Endothelial cell (in vitro differentiated cells): ENCODE measurements around the gene FAM151B. TPM values are rescaled to one million over a fixed set of nuclear protein-coding genes. Genes with fewer than 3 reads are reported as not detected.
A peak's percentile ranks its signal among the peaks of the same experiment; 100 is the strongest.

Experiments
- DNase-seq: peaks from one replicate; pipeline ENCODE4 v3.0.0; 2021; ENCODE audit warnings: low spot score
- H3K27ac Mint-ChIP-seq: one replicate; pipeline ENCODE4 v1.8.0; 2021; ENCODE audit warnings: mixed read lengths, inconsistent platforms; ENCODE audit not compliant: unreplicated experiment
- H3K27me3 Mint-ChIP-seq: one replicate; pipeline ENCODE4 v1.8.0; 2021; ENCODE audit warnings: mild to moderate bottlenecking, moderate library complexity, mixed read lengths, inconsistent platforms; ENCODE audit not compliant: unreplicated experiment
- H3K36me3 Mint-ChIP-seq: one replicate; pipeline ENCODE4 v1.8.0; 2021; ENCODE audit warnings: mild to moderate bottlenecking, low read depth, mixed read lengths, inconsistent platforms; ENCODE audit not compliant: unreplicated experiment
- H3K4me1 Mint-ChIP-seq: one replicate; pipeline ENCODE4 v1.8.0; 2021; ENCODE audit warnings: mild to moderate bottlenecking, mixed read lengths, inconsistent platforms; ENCODE audit not compliant: unreplicated experiment
- H3K4me3 Mint-ChIP-seq: one replicate; pipeline ENCODE4 v1.8.0; 2021; ENCODE audit warnings: mild to moderate bottlenecking, mixed read lengths, inconsistent platforms; ENCODE audit not compliant: unreplicated experiment
- H3K9me3 Mint-ChIP-seq: one replicate; pipeline ENCODE4 v1.8.0; 2021; ENCODE audit warnings: mixed read lengths, inconsistent platforms; ENCODE audit not compliant: unreplicated experiment
- total RNA-seq: library from RNA; stranded (reverse); fragmentation: NEBNext Ultra II Directional; extraction: Animal tissue kit (Norgen Biotek cat#: 25700); gene quantifications from one replicate; pipeline ENCODE4 v1.2.1, GENCODE V29; 2021; ENCODE audit not compliant: unreplicated experiment
- TF ChIP-seq, protein P1 (sequence below): fragments of 200-600 bp; sonication (generic); IDR thresholded peaks from one replicate; pipeline ENCODE4 v1.5.0; 2021; ENCODE audit warnings: antibody characterized with exemption; ENCODE audit not compliant: unreplicated experiment

FAM151B gene
- total RNA-seq, 1 donor from 2014 or later, result 2.1 TPM

DNA sequence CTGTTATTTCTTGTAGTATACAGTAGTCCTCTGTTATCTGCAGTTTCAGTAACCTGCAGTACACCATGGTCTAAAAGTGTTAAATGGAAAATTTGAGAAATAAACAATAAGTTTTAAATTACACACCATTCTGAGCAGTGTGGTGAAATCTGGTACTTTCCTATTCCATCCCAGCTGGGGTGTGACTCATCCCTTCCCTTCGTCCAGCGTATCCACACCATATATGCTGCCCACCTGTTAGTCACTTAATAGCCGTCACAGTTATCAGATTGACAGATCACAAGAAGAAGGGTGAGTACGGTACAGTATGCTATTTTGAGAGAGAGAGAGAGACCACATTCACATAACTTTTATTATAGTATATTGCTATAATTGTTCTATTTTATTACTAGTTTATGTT is 28.9 kb downstream of the FAM151B start:
- TF ChIP-seq, protein P1, sequence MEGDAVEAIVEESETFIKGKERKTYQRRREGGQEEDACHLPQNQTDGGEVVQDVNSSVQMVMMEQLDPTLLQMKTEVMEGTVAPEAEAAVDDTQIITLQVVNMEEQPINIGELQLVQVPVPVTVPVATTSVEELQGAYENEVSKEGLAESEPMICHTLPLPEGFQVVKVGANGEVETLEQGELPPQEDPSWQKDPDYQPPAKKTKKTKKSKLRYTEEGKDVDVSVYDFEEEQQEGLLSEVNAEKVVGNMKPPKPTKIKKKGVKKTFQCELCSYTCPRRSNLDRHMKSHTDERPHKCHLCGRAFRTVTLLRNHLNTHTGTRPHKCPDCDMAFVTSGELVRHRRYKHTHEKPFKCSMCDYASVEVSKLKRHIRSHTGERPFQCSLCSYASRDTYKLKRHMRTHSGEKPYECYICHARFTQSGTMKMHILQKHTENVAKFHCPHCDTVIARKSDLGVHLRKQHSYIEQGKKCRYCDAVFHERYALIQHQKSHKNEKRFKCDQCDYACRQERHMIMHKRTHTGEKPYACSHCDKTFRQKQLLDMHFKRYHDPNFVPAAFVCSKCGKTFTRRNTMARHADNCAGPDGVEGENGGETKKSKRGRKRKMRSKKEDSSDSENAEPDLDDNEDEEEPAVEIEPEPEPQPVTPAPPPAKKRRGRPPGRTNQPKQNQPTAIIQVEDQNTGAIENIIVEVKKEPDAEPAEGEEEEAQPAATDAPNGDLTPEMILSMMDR, result no peak

DNA sequence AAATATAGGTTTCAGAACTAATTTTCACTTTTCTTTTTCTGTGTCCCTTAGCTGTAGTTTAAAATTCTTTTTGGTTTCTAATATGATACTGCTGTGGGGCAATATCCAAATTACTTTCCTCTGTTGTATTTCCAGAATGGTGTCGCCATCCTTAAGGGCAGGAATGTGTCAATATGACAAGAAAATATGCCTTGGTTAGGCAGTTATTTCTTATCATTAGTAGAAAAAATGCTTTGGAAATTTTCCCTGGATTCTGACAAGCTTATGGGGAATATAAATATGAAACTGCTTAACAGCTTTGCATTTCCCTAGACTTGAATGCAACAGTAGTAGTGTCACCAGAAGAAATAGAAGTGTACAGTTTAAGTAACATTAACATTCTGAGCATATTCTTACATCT is 52.8 kb downstream of the FAM151B start:
- TF ChIP-seq, protein P1, result no peak
- Mint-ChIP-seq H3K9me3 (peaks cover 8% of the 10 kb centered on the region), H3K4me1 (peaks cover 20% of the 10 kb centered on the region), H3K4me3 (no peak overlapping the region), H3K27me3 (peaks cover 2% of the 10 kb centered on the region), H3K36me3 (no peaks in the 10 kb centered on the region), H3K27ac (peak overlapping the region; percentile 84)
- no peak for DNase-seq

More for the DNA sequence above, 28.9 kb downstream of the FAM151B start:
- Mint-ChIP-seq H3K36me3 (no peaks in the 10 kb centered on the region), H3K4me3 (no peak overlapping the region), H3K27me3 (no peaks in the 10 kb centered on the region), H3K27ac (no peak overlapping the region), H3K4me1 (no peaks in the 10 kb centered on the region), H3K9me3 (no peaks in the 10 kb centered on the region)
- no peak for DNase-seq

DNA sequence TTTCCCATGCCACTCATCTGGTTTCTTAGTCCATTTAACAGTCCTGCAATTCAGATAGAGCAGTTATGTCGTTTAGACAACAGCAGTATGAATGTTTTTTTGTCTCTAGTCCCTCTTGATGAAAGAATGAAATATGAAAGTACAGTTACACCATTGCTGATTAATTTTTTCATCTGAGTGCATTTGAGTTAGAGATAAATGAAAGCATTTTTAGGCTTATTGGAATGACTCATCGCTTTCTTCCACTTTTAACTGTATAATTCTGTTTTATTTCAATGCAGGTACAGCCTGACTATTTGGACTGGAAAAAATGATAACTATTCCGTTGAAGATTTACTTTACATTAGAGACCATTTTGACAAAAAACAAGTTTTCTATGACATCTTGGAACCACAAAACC is 53.5 kb downstream of the FAM151B start:
- no peak for DNase-seq
- Mint-ChIP-seq H3K4me1 (peaks cover 20% of the 10 kb centered on the region), H3K27ac (peak overlapping the region; percentile 58), H3K4me3 (no peak overlapping the region), H3K9me3 (peaks cover 8% of the 10 kb centered on the region), H3K36me3 (no peaks in the 10 kb centered on the region), H3K27me3 (peaks cover 2% of the 10 kb centered on the region)
- TF ChIP-seq, protein P1, result no peak

DNA sequence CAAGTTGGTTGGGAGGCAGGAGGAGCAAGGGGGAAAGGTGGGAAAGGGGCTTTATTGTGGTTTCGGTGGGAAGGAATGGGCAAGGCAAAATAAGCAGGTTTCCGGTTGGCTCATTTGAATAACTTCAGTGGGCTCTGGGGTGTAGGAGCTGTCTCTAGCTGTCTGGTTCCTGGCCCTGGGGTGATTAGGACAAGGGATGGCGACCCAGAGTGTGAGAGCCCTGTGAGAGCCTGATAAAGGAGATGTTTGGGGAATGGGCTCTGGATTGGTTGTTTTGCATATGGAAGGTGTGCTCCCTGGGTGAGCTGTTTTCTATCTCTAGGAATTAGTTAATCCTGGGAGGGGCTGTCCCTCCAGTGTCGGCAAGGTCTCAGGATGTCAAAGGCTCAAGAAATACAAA is 66.7 kb downstream of the FAM151B start:
- H3K4me3 Mint-ChIP-seq, result no peak overlapping the region
- H3K4me1 Mint-ChIP-seq, result no peaks in the 10 kb centered on the region
- H3K27ac Mint-ChIP-seq, result no peak overlapping the region

DNA sequence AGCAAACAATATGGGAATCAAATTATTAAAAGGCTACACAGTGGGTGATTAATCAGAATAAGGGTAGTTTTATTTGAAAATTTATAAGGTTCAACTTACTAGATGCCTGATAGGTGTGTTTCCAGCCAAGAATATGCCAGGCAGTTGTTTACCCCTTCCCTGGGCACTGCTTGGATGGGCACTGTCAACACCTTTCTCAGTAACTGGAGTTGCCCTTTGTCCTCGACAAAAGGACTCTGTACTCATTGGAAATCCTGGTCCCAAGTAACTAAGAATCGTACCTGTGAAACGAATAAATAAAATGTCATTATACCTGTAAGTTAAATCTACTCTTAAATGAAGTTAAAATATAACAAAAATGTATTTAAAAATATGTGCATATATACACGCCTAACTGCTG is 67.2 kb downstream of the FAM151B start:
- Mint-ChIP-seq H3K27ac (no peak overlapping the region), H3K4me1 (no peaks in the 10 kb centered on the region), H3K27me3 (no peaks in the 10 kb centered on the region), H3K4me3 (no peak overlapping the region), H3K9me3 (peaks cover 4% of the 10 kb centered on the region), H3K36me3 (no peaks in the 10 kb centered on the region)
- TF ChIP-seq, protein P1, result no peak
- no peak for DNase-seq

More for the DNA sequence above, 66.7 kb downstream of the FAM151B start:
- TF ChIP-seq, protein P1, result no peak
- Mint-ChIP-seq H3K27me3 (no peaks in the 10 kb centered on the region), H3K9me3 (peaks cover 4% of the 10 kb centered on the region), H3K36me3 (no peaks in the 10 kb centered on the region)
- DNase-seq, result no peak
